Caco-2 (cell line): ENCODE measurements around the gene STUM. TPM values are rescaled to one million over a fixed set of nuclear protein-coding genes. Genes with fewer than 3 reads are reported as not detected.
"Not testable (repeated sequence)": the region's sequence is repeated elsewhere in the genome, so short reads cannot be mapped to it uniquely, and the experiment has no call there.

Experiments used
- Bru-seq: library from RNA; stranded (reverse); fragments of 400-500 nt; gene quantifications from one replicate; lab custom pipeline; 2021; lab: Mats Ljungman, UMichigan
- BruChase-seq, 2 experiments: library from RNA; stranded (reverse); fragments of 400-500 nt; gene quantifications; one replicate each; lab custom pipeline; 2021; lab: Mats Ljungman, UMichigan
- BruUV-seq: library from RNA; stranded (reverse); fragments of 400-500 nt; replicated peaks from 2 replicates; lab custom pipeline; 2021; lab: Mats Ljungman, UMichigan
- CTCF ChIA-PET: fragments of 300-600 bp; sonication (Branson Sonifier 250); formaldehyde crosslinking; loops from one replicate; lab custom pipeline; 2022; ENCODE audit warnings: antibody characterized with exemption; lab: Charles Lee
- POLR2A ChIA-PET: fragments of 300-600 bp; sonication (Branson Sonifier 250); formaldehyde crosslinking; loops from one replicate; lab custom pipeline; 2022; ENCODE audit warnings: antibody characterized with exemption; lab: Charles Lee
- DNase-seq, 2 experiments: peaks; one replicate each; pipeline versions ENCODE4 v3.0.0 to v3.0.0-alpha.2; 2020 to 2022
- H3K27me3 ChIP-seq: replicated peaks from 2 replicates; pipeline ENCODE4 v1.6.0; 2011; ENCODE audit warnings: low read length; ENCODE audit not compliant: control insufficient read depth, insufficient read depth
- H3K36me3 ChIP-seq: 2 replicates; pipeline ENCODE4 v1.5.1; 2011; ENCODE audit warnings: low read length; ENCODE audit not compliant: control insufficient read depth, insufficient read depth
- H3K4me1 ChIP-seq: fragments of 250-450 bp; sonication (Bioruptor Pico); 2 replicates; pipeline ENCODE4 v1.5.1; 2020; ENCODE audit warnings: mild to moderate bottlenecking
- H3K4me3 ChIP-seq: 2 replicates; pipeline ENCODE4 v1.5.1; 2011; ENCODE audit warnings: low read depth, mild to moderate bottlenecking, control low read depth, low read length
- H3K9me3 ChIP-seq: fragments of 250-450 bp; sonication (Bioruptor Pico); 2 replicates; pipeline ENCODE4 v1.5.1; 2020; ENCODE audit warnings: mild to moderate bottlenecking, moderate library complexity
- H3K27ac Mint-ChIP-seq: one replicate; pipeline ENCODE4 v1.8.0; 2022; ENCODE audit warnings: mixed read lengths; ENCODE audit not compliant: unreplicated experiment
- H3K27me3 Mint-ChIP-seq: one replicate; pipeline ENCODE4 v1.8.0; 2022; ENCODE audit warnings: mixed read lengths; ENCODE audit not compliant: insufficient read depth, unreplicated experiment
- H3K36me3 Mint-ChIP-seq: one replicate; pipeline ENCODE4 v1.8.0; 2022; ENCODE audit warnings: mild to moderate bottlenecking, mixed read lengths; ENCODE audit not compliant: insufficient read depth, unreplicated experiment
- H3K4me1 Mint-ChIP-seq: one replicate; pipeline ENCODE4 v1.8.0; 2022; ENCODE audit warnings: low read depth, mixed read lengths; ENCODE audit not compliant: unreplicated experiment
- H3K4me3 Mint-ChIP-seq: one replicate; pipeline ENCODE4 v1.8.0; 2022; ENCODE audit warnings: mild to moderate bottlenecking, moderate library complexity, mixed read lengths; ENCODE audit not compliant: unreplicated experiment
- H3K9me3 Mint-ChIP-seq: one replicate; pipeline ENCODE4 v1.8.0; 2022; ENCODE audit warnings: mixed read lengths; ENCODE audit not compliant: unreplicated experiment
- CTCF ChIP-seq, 2 experiments: fragments of 200-600 bp in 1 of 2; IDR thresholded peaks; 1 replicate in 1 of 2; 2 replicates in 1 of 2; pipeline versions ENCODE4 v1.5.1 to v1.8.0; 2011 to 2022; ENCODE audit warnings: antibody characterized with exemption in 1 of 2, control low read depth in 1 of 2, inconsistent platforms in 1 of 2, low read depth in 1 of 2, low read length in 1 of 2, mild to moderate bottlenecking in 1 of 2, moderate library complexity in 1 of 2; ENCODE audit not compliant: insufficient read depth in 1 of 2, severe bottlenecking in 1 of 2, unreplicated experiment in 1 of 2
- intact Hi-C: fragments of 100-400 bp; cut with micrococcal nuclease; formaldehyde crosslinking; loops from one replicate; pipeline ENCODE4 v1.10.0; 2022; ENCODE audit not compliant: unreplicated experiment
- long read RNA-seq: library from polyadenylated mRNA; stranded (forward); transcript quantifications from one replicate; pipeline ENCODE4 v2.0.0, GENCODE V29; 2022
- total RNA-seq: library from RNA; stranded (reverse); gene quantifications from 2 replicates; pipeline ENCODE4 v1.2.3, GENCODE V29; 2022

Gene STUM
- total RNA-seq, result 1.7 and 1.9 TPM in 2 replicates
- Bru-seq, nascent RNA, result percentile 43 among the genes with signal in this experiment
- BruChase-seq, experiment 1, labeled RNA remaining after a 2-hour chase, result percentile 60 among the genes with signal in this experiment
- BruChase-seq, experiment 2, labeled RNA remaining after a 6-hour chase, result percentile 47 among the genes with signal in this experiment
- long read RNA-seq, partial matches to known transcripts, result 0 of 2 reads
- long read RNA-seq, other reads (novel, unspliced or antisense), result 2 of 2 reads

- Mint-ChIP-seq H3K36me3 (no peaks in the 10 kb centered on the region), H3K27me3 (peaks cover 11% of the 10 kb centered on the region), H3K9me3 (no peaks in the 10 kb centered on the region), H3K4me3 (peak within 1 kb of the TSS; percentile 66), H3K27ac (no peak within 1 kb of the TSS), H3K4me1 (peaks cover 9% of the 10 kb centered on the region)
- CTCF ChIA-PET, result interaction anchor here (0.6 to 2.6 kb wide), 12 partner anchors 15 to 468 kb away, joined by 3 to 10 read pairs (median 5); no protein-coding TSS in a partner anchor
- no peaks in the 10 kb centered on the region for H3K9me3 ChIP-seq
- intact Hi-C loops, result loop anchor here (1.0 to 10.0 kb wide), 3 partner anchors 56 to 276 kb away; no protein-coding TSS in a partner anchor
- no TSS peak for BruUV-seq
- peak in 1 of 2 experiments; percentile 59 for DNase-seq
- H3K4me3 ChIP-seq, result peak within 1 kb of the TSS; percentile 40
- peaks cover 6% of the 10 kb centered on the region for H3K4me1 ChIP-seq
- POLR2A ChIA-PET, result no interaction called here
- H3K36me3 ChIP-seq, result no peaks in the 10 kb centered on the region; the same call in 1 of the 2 replicates
- TF ChIP-seq CTCF (IDR thresholded peaks at IDR 0.05; ENCODE audit: insufficient read depth in 1 of 2, low read depth in 1 of 2, low read length in 1 of 2, severe bottlenecking in 1 of 2, unreplicated experiment in 1 of 2), result no peak
- peaks cover 1% of the 10 kb centered on the region; the same call in 1 of the 2 replicates for H3K27me3 ChIP-seq
Measured at GRCh38 chr1:226548256-226549093, at the start of gene STUM. Gene STUM (plus strand): TSS chr1:226548764. CDS start chr1:226548905, 141 bp downstream.

- H3K4me3 ChIP-seq, BruUV-seq, H3K36me3 ChIP-seq, H3K27ac Mint-ChIP-seq, DNase-seq, POLR2A ChIA-PET, H3K9me3 Mint-ChIP-seq, H3K36me3 Mint-ChIP-seq, H3K27me3 Mint-ChIP-seq, intact Hi-C loops, CTCF ChIA-PET, H3K27me3 ChIP-seq, H3K4me3 Mint-ChIP-seq, H3K9me3 ChIP-seq: not testable (repeated sequence)
- peaks cover 16% of the 10 kb centered on the region for H3K4me1 Mint-ChIP-seq
- H3K4me1 ChIP-seq, result peaks cover 10% of the 10 kb centered on the region; the same call in 1 of the 2 replicates
Measured at GRCh38 chr1:226499699-226500098, 48.9 kb upstream of the STUM start.

- TF ChIP-seq CTCF (IDR thresholded peaks at IDR 0.05; ENCODE audit: insufficient read depth in 1 of 2, low read depth in 1 of 2, low read length in 1 of 2, severe bottlenecking in 1 of 2, unreplicated experiment in 1 of 2), result no peak
- ChIA-PET POLR2A (no interaction called here), CTCF (no interaction called here)
- DNase-seq, result no peak
- no peaks in the 10 kb centered on the region for H3K27me3 ChIP-seq
- Mint-ChIP-seq H3K27me3 (peaks cover 7% of the 10 kb centered on the region), H3K4me1 (no peaks in the 10 kb centered on the region), H3K9me3 (no peaks in the 10 kb centered on the region), H3K27ac (no peak overlapping the region), H3K36me3 (no peaks in the 10 kb centered on the region), H3K4me3 (no peak overlapping the region)
- intact Hi-C loops, result no loop called here
- H3K36me3 ChIP-seq, result no peaks in the 10 kb centered on the region
- no peaks in the 10 kb centered on the region for H3K9me3 ChIP-seq
- H3K4me1 ChIP-seq, result peaks cover 10% of the 10 kb centered on the region
- BruUV-seq, result no TSS peak
- H3K4me3 ChIP-seq, result no peak overlapping the region
Measured at GRCh38 chr1:226506021-226506420, 42.5 kb upstream of the STUM start.
